Neuronal stem cell (in vitro differentiated cells): Measurements from ENCODE around the gene LPIN3.
A peak's percentile ranks its signal among the peaks of the same experiment; 100 is the strongest.

Source experiments
- DNase-seq: peaks from one replicate; pipeline ENCODE4 v3.0.0-alpha.2; 2013; ENCODE audit warnings: low spot score
- H2AFZ ChIP-seq: one replicate; pipeline ENCODE4 v1.6.1; 2013; ENCODE audit warnings: mild to moderate bottlenecking, low read length, inconsistent platforms
- H2AK5ac ChIP-seq: 2 replicates; pipeline ENCODE4 v1.6.1; 2013; ENCODE audit warnings: low read depth, mild to moderate bottlenecking, inconsistent platforms, low read length, moderate library complexity, mixed read lengths
- H2BK120ac ChIP-seq: 2 replicates; pipeline ENCODE4 v1.6.1; 2013; ENCODE audit warnings: low read depth, mild to moderate bottlenecking, inconsistent platforms, low read length, moderate library complexity, mixed read lengths
- H2BK12ac ChIP-seq: one replicate; pipeline ENCODE4 v1.6.1; 2013; ENCODE audit warnings: low read length, inconsistent platforms
- H2BK15ac ChIP-seq: 2 replicates; pipeline ENCODE4 v1.6.1; 2013; ENCODE audit warnings: mild to moderate bottlenecking, low read length, inconsistent platforms, mixed read lengths
- H2BK5ac ChIP-seq: one replicate; pipeline ENCODE4 v1.6.1; 2013; ENCODE audit warnings: inconsistent platforms, mild to moderate bottlenecking, low read length, moderate library complexity
- H3K14ac ChIP-seq: one replicate; pipeline ENCODE4 v1.6.1; 2013; ENCODE audit warnings: low read length, inconsistent platforms
- H3K18ac ChIP-seq: 2 replicates; pipeline ENCODE4 v1.6.1; 2013; ENCODE audit warnings: low read length, inconsistent platforms
- H3K23ac ChIP-seq: 2 replicates; pipeline ENCODE4 v1.6.1; 2013; ENCODE audit warnings: low read depth, mild to moderate bottlenecking, mixed read lengths, low read length, inconsistent platforms; ENCODE audit not compliant: poor library complexity
- H3K27ac ChIP-seq: replicated peaks from 3 replicates; pipeline ENCODE4 v1.5.1; 2013; ENCODE audit warnings: low read length, inconsistent platforms
- H3K27me3 ChIP-seq, 3 experiments: 2 replicates each; pipeline ENCODE4 v1.6.1; 2013; ENCODE audit warnings: low read length in 3 of 3, mild to moderate bottlenecking in 2 of 3, inconsistent platforms in 1 of 3, low read depth in 1 of 3, mixed read lengths in 1 of 3, moderate library complexity in 1 of 3; ENCODE audit not compliant: control insufficient read depth in 3 of 3, insufficient read depth in 3 of 3
- H3K36me3 ChIP-seq, 2 donors: replicated peaks in 1 of 2; 2 replicates each; pipeline ENCODE4 v1.6.1; 2013; ENCODE audit warnings: low read length in 2 of 2; ENCODE audit not compliant: control insufficient read depth in 2 of 2, insufficient read depth in 2 of 2
- H3K4ac ChIP-seq: 2 replicates; pipeline ENCODE4 v1.6.1; 2013; ENCODE audit warnings: inconsistent platforms, mild to moderate bottlenecking, low read length, moderate library complexity
- H3K4me1 ChIP-seq, 2 donors: 1 replicate in 1 of 2; 2 replicates in 1 of 2; pipeline ENCODE4 v1.6.1; 2013; ENCODE audit warnings: low read length in 2 of 2, low read depth in 1 of 2; ENCODE audit not compliant: control insufficient read depth in 2 of 2, insufficient read depth in 1 of 2
- H3K4me2 ChIP-seq: one replicate; pipeline ENCODE4 v1.6.1; 2013; ENCODE audit warnings: mild to moderate bottlenecking, low read length, inconsistent platforms; ENCODE audit not compliant: insufficient read depth, poor library complexity, severe bottlenecking
- H3K4me3 ChIP-seq, 2 donors: 2 replicates each; pipeline ENCODE4 v1.5.1; 2013; ENCODE audit warnings: low read length in 2 of 2, mild to moderate bottlenecking in 2 of 2, inconsistent platforms in 1 of 2, moderate library complexity in 1 of 2
- H3K79me1 ChIP-seq: one replicate; pipeline ENCODE4 v1.6.1; 2013; ENCODE audit warnings: low read depth, mild to moderate bottlenecking, inconsistent platforms, low read length, moderate library complexity
- H3K9ac ChIP-seq: one replicate; pipeline ENCODE4 v1.6.1; 2013; ENCODE audit warnings: mild to moderate bottlenecking, low read depth, low read length, inconsistent platforms; ENCODE audit not compliant: poor library complexity
- H3K9me3 ChIP-seq, 2 donors: replicated peaks in 1 of 2; 2 replicates each; pipeline versions ENCODE3 to v1.6.1; 2013; ENCODE audit warnings: low read length in 2 of 2, mild to moderate bottlenecking in 2 of 2, inconsistent platforms in 1 of 2, low read depth in 1 of 2, mixed read lengths in 1 of 2, moderate library complexity in 1 of 2; ENCODE audit not compliant: control insufficient read depth in 2 of 2, insufficient read depth in 1 of 2
- H4K8ac ChIP-seq: one replicate; pipeline ENCODE4 v1.6.1; 2013; ENCODE audit warnings: low read depth, mild to moderate bottlenecking, inconsistent platforms, low read length, moderate library complexity
- H4K91ac ChIP-seq: one replicate; pipeline ENCODE4 v1.6.1; 2013; ENCODE audit warnings: low read length, low read depth, mild to moderate bottlenecking, inconsistent platforms; ENCODE audit not compliant: poor library complexity
- WGBS, 2 donors: extraction: QIAGEN DNeasy Blood & Tissue Kit; methylation state at CpG; one replicate each; pipeline ENCODE4 v1.1.7; 2013; ENCODE audit warnings: missing lambda C conversion rate in 2 of 2, mixed read lengths in 1 of 2; ENCODE audit not compliant: insufficient read length in 2 of 2, insufficient replicate concordance in 1 of 2; ENCODE audit errors: extremely low coverage in 2 of 2; 5-methylcytosine and 5-hydroxymethylcytosine counted together

LPIN3 gene

GRCh38 chr20:41344477-41344876, 3.9 kb downstream of the LPIN3 start:
- no peak overlapping the region for H2AFZ ChIP-seq
- no peak overlapping the region for H3K4me3 ChIP-seq
- no peak overlapping the region for H4K91ac ChIP-seq
- no peak overlapping the region for H2BK12ac ChIP-seq
- peaks cover 0 to 2% (median 0%) of the 10 kb centered on the region in 3 experiments for H3K27me3 ChIP-seq
- peak overlapping the region; percentile 23 for H3K18ac ChIP-seq
- no peak overlapping the region for H3K4me2 ChIP-seq
- no peaks in the 10 kb centered on the region for H3K79me1 ChIP-seq
- H3K27ac ChIP-seq, result no peak overlapping the region
- no peak overlapping the region for H2BK5ac ChIP-seq
- DNase-seq, result no peak
- peaks cover 3 to 10% of the 10 kb centered on the region in 2 donors for H3K4me1 ChIP-seq
- WGBS, 2 donors, result no CpG with 5 or more reads among the region's 4 CpGs
- peak overlapping the region; percentile 13 for H3K23ac ChIP-seq
- no peak overlapping the region for H3K4ac ChIP-seq
- H3K9ac ChIP-seq, result no peak overlapping the region
- no peak overlapping the region for H2BK120ac ChIP-seq
- no peak overlapping the region for H4K8ac ChIP-seq
- no peak overlapping the region for H2AK5ac ChIP-seq
- H3K36me3 ChIP-seq, result no peaks in the 10 kb centered on the region
- no peaks in the 10 kb centered on the region for H3K9me3 ChIP-seq
- H2BK15ac ChIP-seq, result no peak overlapping the region
- H3K14ac ChIP-seq, result no peak overlapping the region

GRCh38 chr20:41344938-41345728, 4.5 kb downstream of the LPIN3 start:
- Histone ChIP-seq H3K9me3 (no peaks in the 10 kb centered on the region), H3K4me1 (peaks cover 3 to 10% of the 10 kb centered on the region in 2 donors), H3K9ac (no peak overlapping the region), H2BK5ac (no peak overlapping the region), H3K4ac (no peak overlapping the region), H3K4me2 (no peak overlapping the region), H3K18ac (no peak overlapping the region), H3K36me3 (no peaks in the 10 kb centered on the region), H2BK15ac (no peak overlapping the region), H3K27ac (no peak overlapping the region), H3K14ac (no peak overlapping the region), H3K79me1 (no peaks in the 10 kb centered on the region), H4K91ac (no peak overlapping the region), H2BK120ac (no peak overlapping the region), H2AFZ (no peak overlapping the region), H2AK5ac (no peak overlapping the region), H4K8ac (no peak overlapping the region), H3K23ac (no peak overlapping the region), H3K27me3 (no peaks in the 10 kb centered on the region), H3K4me3 (peak overlapping the region in 1 of 2 donors; percentile 17), H2BK12ac (no peak overlapping the region)
- DNase-seq, result no peak
- WGBS, 2 donors, result no CpG with 5 or more reads among the region's 11 CpGs

GRCh38 chr20:41345729-41346067, 5.1 kb downstream of the LPIN3 start:
- H2BK15ac ChIP-seq, result no peak overlapping the region
- no peak overlapping the region for H3K4ac ChIP-seq
- H2AFZ ChIP-seq, result no peak overlapping the region
- H3K23ac ChIP-seq, result no peak overlapping the region
- H3K27ac ChIP-seq, result no peak overlapping the region
- H3K14ac ChIP-seq, result no peak overlapping the region
- H3K4me3 ChIP-seq, result peak overlapping the region in 1 of 2 donors; percentile 2
- H2BK5ac ChIP-seq, result no peak overlapping the region
- DNase-seq, result no peak
- H3K4me1 ChIP-seq, result peaks cover 3 to 10% of the 10 kb centered on the region in 2 donors
- no peaks in the 10 kb centered on the region for H3K27me3 ChIP-seq
- no peak overlapping the region for H2BK12ac ChIP-seq
- no peak overlapping the region for H3K4me2 ChIP-seq
- H3K9me3 ChIP-seq, result no peaks in the 10 kb centered on the region
- H4K8ac ChIP-seq, result no peak overlapping the region
- H3K9ac ChIP-seq, result peak overlapping the region; percentile 61
- no peak overlapping the region for H2AK5ac ChIP-seq
- no peaks in the 10 kb centered on the region for H3K36me3 ChIP-seq
- H3K18ac ChIP-seq, result no peak overlapping the region
- no peaks in the 10 kb centered on the region for H3K79me1 ChIP-seq
- H4K91ac ChIP-seq, result no peak overlapping the region
- no peak overlapping the region for H2BK120ac ChIP-seq
- WGBS, 2 donors, result no CpG with 5 or more reads among the region's 17 CpGs

GRCh38 chr20:41347523-41348429, 7.2 kb downstream of the LPIN3 start:
- Histone ChIP-seq H3K4me1 (peaks cover 3 to 7% of the 10 kb centered on the region in 2 donors), H3K9me3 (no peaks in the 10 kb centered on the region), H3K14ac (no peak overlapping the region), H3K27ac (no peak overlapping the region), H2BK5ac (peak overlapping the region; percentile 76), H2BK120ac (no peak overlapping the region), H2BK12ac (no peak overlapping the region), H3K23ac (no peak overlapping the region), H3K4me2 (no peak overlapping the region), H3K36me3 (no peaks in the 10 kb centered on the region), H3K79me1 (no peaks in the 10 kb centered on the region), H3K9ac (no peak overlapping the region), H2AK5ac (peak overlapping the region; percentile 94), H3K4ac (no peak overlapping the region), H3K27me3 (no peaks in the 10 kb centered on the region), H4K91ac (peak overlapping the region; percentile 57), H3K4me3 (no peak overlapping the region), H3K18ac (peak overlapping the region; percentile 67), H2BK15ac (no peak overlapping the region), H2AFZ (peak overlapping the region; percentile 35), H4K8ac (no peak overlapping the region)
- WGBS, 2 donors, result no CpG with 5 or more reads among the region's 13 CpGs
- DNase-seq, result no peak
